Nephron progenitor cell (in vitro differentiated cells): ENCODE measurements around the gene NUDT5.
"Not testable (repeated sequence)": the region's sequence is repeated elsewhere in the genome, so short reads cannot be mapped to it uniquely, and the experiment has no call there.

Source experiments
- DNase-seq: peaks from one replicate; pipeline ENCODE4 v3.0.0; 2021
- H3K27ac Mint-ChIP-seq: 2 replicates; pipeline ENCODE4 v1.8.0; 2021; ENCODE audit warnings: mild to moderate bottlenecking, moderate library complexity, mixed read lengths
- H3K27me3 Mint-ChIP-seq: 2 replicates; pipeline ENCODE4 v1.8.0; 2021; ENCODE audit warnings: mild to moderate bottlenecking, low read depth, mixed read lengths; ENCODE audit not compliant: poor library complexity
- H3K36me3 Mint-ChIP-seq: 2 replicates; pipeline ENCODE4 v1.8.0; 2021; ENCODE audit warnings: low read depth, mixed read lengths
- H3K4me1 Mint-ChIP-seq: 2 replicates; pipeline ENCODE4 v1.8.0; 2021; ENCODE audit warnings: mixed read lengths
- H3K4me3 Mint-ChIP-seq: 2 replicates; pipeline ENCODE4 v1.8.0; 2021; ENCODE audit warnings: mild to moderate bottlenecking, moderate library complexity, mixed read lengths
- H3K9me3 Mint-ChIP-seq: 2 replicates; pipeline ENCODE4 v1.8.0; 2021; ENCODE audit warnings: mild to moderate bottlenecking, moderate library complexity, mixed read lengths
- TF ChIP-seq, protein P1 (sequence below): fragments of 200-600 bp; sonication (generic); IDR thresholded peaks from 2 replicates; pipeline ENCODE4 v1.5.0; 2021; ENCODE audit warnings: antibody characterized with exemption

Gene NUDT5

DNA sequence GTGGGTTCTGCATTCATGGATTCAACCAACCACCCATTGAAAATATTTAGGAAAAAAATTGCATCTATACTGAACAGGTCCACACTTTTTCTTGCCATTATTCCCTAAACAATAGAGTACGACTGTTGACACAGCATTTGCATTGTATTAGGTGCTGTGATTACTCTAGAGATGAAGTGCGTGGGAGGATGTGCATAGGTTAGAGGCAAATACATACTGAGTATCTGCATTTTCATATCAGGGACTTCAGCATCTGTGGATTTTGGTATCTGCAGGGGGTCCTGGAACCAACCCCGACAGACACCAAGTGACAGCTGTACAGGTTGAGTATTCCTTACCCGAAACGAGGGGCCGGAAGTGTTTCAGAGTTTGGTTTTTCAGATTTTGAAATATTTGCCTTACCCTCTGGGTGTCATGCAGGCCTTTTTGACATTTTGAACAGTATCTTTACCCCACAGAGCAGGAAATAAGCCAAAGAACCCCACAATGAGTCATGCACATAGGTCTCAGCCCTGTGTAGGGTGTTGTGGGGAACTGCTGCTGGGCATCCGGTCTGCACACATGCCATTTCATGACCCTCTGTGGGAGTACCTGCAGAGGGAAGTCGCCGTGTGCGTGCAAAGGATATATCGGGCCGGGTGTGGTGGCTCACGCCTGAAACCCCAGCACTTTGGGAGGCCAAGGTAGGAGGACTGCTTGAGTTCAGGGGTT lies 14.5 kb downstream of the NUDT5 start:
- DNase-seq, result no peak

GRCh38 chr10:12180221-12180974 lies 15.3 kb downstream of the NUDT5 start:
- Mint-ChIP-seq H3K36me3 (peaks cover 41% of the 10 kb centered on the region), H3K4me3 (no peak overlapping the region), H3K27ac (peak overlapping the region; percentile 71), H3K9me3 (no peaks in the 10 kb centered on the region), H3K27me3 (no peaks in the 10 kb centered on the region), H3K4me1 (no peaks in the 10 kb centered on the region)
- no peak for DNase-seq
- TF ChIP-seq, protein P1, sequence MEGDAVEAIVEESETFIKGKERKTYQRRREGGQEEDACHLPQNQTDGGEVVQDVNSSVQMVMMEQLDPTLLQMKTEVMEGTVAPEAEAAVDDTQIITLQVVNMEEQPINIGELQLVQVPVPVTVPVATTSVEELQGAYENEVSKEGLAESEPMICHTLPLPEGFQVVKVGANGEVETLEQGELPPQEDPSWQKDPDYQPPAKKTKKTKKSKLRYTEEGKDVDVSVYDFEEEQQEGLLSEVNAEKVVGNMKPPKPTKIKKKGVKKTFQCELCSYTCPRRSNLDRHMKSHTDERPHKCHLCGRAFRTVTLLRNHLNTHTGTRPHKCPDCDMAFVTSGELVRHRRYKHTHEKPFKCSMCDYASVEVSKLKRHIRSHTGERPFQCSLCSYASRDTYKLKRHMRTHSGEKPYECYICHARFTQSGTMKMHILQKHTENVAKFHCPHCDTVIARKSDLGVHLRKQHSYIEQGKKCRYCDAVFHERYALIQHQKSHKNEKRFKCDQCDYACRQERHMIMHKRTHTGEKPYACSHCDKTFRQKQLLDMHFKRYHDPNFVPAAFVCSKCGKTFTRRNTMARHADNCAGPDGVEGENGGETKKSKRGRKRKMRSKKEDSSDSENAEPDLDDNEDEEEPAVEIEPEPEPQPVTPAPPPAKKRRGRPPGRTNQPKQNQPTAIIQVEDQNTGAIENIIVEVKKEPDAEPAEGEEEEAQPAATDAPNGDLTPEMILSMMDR, result no peak

More for the DNA sequence above, 14.5 kb downstream of the NUDT5 start:
- no peaks in the 10 kb centered on the region for H3K9me3 Mint-ChIP-seq
- H3K36me3 Mint-ChIP-seq, result peaks cover 48% of the 10 kb centered on the region
- no peaks in the 10 kb centered on the region for H3K27me3 Mint-ChIP-seq
- H3K4me1 Mint-ChIP-seq, result no peaks in the 10 kb centered on the region
- TF ChIP-seq, protein P1, result no peak
- H3K4me3 Mint-ChIP-seq, result no peak overlapping the region
- H3K27ac Mint-ChIP-seq, result peak overlapping the region; percentile 71

DNA sequence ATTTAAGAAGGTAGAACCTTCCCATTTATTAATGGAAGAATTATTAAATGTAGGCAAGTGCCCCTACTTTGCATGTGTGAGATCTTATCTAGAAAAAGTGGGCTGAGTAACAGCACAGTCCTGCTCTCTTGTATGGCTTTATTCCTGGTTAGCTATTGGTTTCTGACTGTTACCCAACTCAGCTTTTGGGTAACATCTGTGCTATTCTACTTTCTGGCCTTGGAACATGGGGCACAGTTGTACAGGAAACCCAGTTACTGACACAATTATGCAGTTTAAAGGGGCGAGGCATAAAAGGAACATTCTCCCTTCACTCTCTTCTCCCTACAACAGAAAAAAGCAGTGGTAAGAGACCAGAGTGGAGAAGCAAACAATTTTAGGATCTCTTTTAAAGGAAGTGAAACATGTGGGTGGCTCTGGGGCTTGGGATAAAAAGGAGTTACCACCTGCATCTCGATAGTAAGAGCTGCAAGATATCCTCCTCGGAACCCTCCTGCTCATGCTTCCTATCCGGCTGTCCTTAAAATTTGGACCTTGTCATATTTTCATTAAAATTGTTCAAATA lies 16.0 kb downstream of the NUDT5 start:
- DNase-seq, result no peak
- Mint-ChIP-seq H3K27me3 (no peaks in the 10 kb centered on the region), H3K4me1 (no peaks in the 10 kb centered on the region), H3K9me3 (no peaks in the 10 kb centered on the region), H3K36me3 (peaks cover 36% of the 10 kb centered on the region), H3K4me3 (no peak overlapping the region), H3K27ac (no peak overlapping the region)
- TF ChIP-seq, protein P1, result no peak

- no peak for DNase-seq
- Mint-ChIP-seq H3K36me3 (peaks cover 45% of the 10 kb centered on the region), H3K9me3 (no peaks in the 10 kb centered on the region), H3K4me1 (no peaks in the 10 kb centered on the region), H3K27me3 (no peaks in the 10 kb centered on the region), H3K27ac (no peak overlapping the region), H3K4me3 (no peak overlapping the region)
- TF ChIP-seq, protein P1, result no peak
Observed at GRCh38 chr10:12177642-12178041, 18.0 kb downstream of the NUDT5 start.

GRCh38 chr10:12171512-12171911 lies 24.2 kb downstream of the NUDT5 start:
- H3K4me1 Mint-ChIP-seq, DNase-seq, H3K4me3 Mint-ChIP-seq, H3K27ac Mint-ChIP-seq, H3K27me3 Mint-ChIP-seq, H3K9me3 Mint-ChIP-seq: not testable (repeated sequence)
- peaks cover 54% of the 10 kb centered on the region for H3K36me3 Mint-ChIP-seq

DNA sequence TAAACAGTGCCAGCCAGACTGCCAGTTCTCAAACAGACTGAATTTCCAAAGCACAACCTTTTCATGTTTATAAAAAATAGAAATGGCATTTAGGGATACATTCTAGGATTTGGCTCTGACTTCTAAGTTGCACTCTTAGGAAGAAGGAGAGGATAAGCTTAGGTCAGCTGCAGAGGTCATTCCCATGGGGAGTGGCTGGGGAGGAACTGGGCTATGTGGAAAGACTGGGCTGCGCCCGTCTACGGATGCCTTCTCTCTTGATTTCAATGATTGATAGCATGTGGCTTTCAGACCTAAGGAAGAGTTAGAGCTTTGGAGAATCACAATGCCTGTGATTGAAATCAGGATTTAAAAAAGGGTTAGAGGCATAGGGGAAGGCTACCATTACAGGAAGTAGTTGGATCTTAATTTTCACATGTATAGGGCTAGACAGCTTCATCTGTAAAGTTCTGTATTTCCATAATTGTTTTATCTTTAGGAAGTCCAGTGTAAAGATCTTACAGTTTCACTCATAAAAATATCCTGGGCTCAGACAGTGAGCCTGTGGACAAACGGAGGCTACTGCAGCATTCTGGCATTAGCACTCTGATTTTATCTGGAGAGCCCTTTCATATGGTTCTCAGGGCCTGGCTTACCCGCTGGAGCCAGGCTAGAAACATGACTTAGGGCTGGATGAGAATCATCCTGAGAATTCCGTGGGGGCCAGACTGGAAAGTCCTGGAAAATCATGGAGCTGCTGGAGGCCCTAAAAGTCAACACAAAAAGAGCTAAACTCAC lies 29.5 kb downstream of the NUDT5 start:
- TF ChIP-seq, protein P1, result no peak
- Mint-ChIP-seq H3K36me3 (peaks cover 53% of the 10 kb centered on the region), H3K4me1 (no peaks in the 10 kb centered on the region), H3K4me3 (no peak overlapping the region), H3K9me3 (no peaks in the 10 kb centered on the region), H3K27ac (peak overlapping the region; percentile 92), H3K27me3 (no peaks in the 10 kb centered on the region)
- DNase-seq, result no peak
